ENCODE results near the gene AMPD3.

- no peak for TF ChIP-seq CTCF (IDR thresholded peaks at IDR 0.05)
- TF ChIP-seq POLR2A (IDR thresholded peaks at IDR 0.05): no peak
Observed at GRCh38 chr11:10414181-10414580, 40.9 kb upstream of the AMPD3 start.
